GM23338 (cell line): ENCODE measurements around the gene MEIG1. TPM values are rescaled to one million over a fixed set of nuclear protein-coding genes. Genes with fewer than 3 reads are reported as not detected.

Source experiments
- ATAC-seq: fragments of 200-7000 bp; cut with Tn5 transposase; 3 replicates; pipeline ENCODE4 v1.9.1; 2020
- DNase-seq: peaks from one replicate; pipeline ENCODE4 v3.0.0-alpha.2; 2015; ENCODE audit warnings: low spot score
- H2AFZ ChIP-seq: fragments of 200-600 bp; sonication (generic); 2 replicates; pipeline ENCODE4 v1.8.0; 2016; ENCODE audit warnings: antibody characterized with exemption, mild to moderate bottlenecking, moderate library complexity
- H3F3A ChIP-seq: fragments of 200-600 bp; sonication (generic); replicated peaks from 2 replicates; pipeline ENCODE4 v1.8.0; 2017; ENCODE audit warnings: antibody characterized with exemption, mixed run types, low read depth
- H3K27ac ChIP-seq: fragments of 200-600 bp; sonication (generic); 2 replicates; pipeline ENCODE4 v1.6.1; 2016; ENCODE audit warnings: low read depth
- H3K27me3 ChIP-seq: fragments of 200-600 bp; sonication (generic); 2 replicates; pipeline ENCODE4 v1.8.0; 2016; ENCODE audit warnings: mild to moderate bottlenecking, mixed run types, moderate library complexity; ENCODE audit not compliant: insufficient read depth
- H3K36me3 ChIP-seq: fragments of 200-600 bp; sonication (generic); 2 replicates; pipeline ENCODE4 v1.8.0; 2016; ENCODE audit warnings: mild to moderate bottlenecking; ENCODE audit not compliant: insufficient read depth
- H3K4me1 ChIP-seq: fragments of 200-600 bp; sonication (generic); 2 replicates; pipeline ENCODE4 v1.8.0; 2016; ENCODE audit warnings: mild to moderate bottlenecking, moderate library complexity; ENCODE audit not compliant: insufficient read depth
- H3K4me2 ChIP-seq: fragments of 200-600 bp; sonication (generic); 2 replicates; pipeline ENCODE4 v1.7.1; 2017; ENCODE audit warnings: mixed run types
- H3K4me3 ChIP-seq: fragments of 200-600 bp; sonication (generic); 2 replicates; pipeline ENCODE4 v1.6.1; 2016; ENCODE audit warnings: mixed run types
- H3K79me2 ChIP-seq: fragments of 200-600 bp; sonication (generic); replicated peaks from 2 replicates; pipeline ENCODE4 v1.8.0; 2017; ENCODE audit warnings: mild to moderate bottlenecking; ENCODE audit not compliant: insufficient read depth
- H3K9me2 ChIP-seq: fragments of 200-600 bp; sonication (generic); 2 replicates; pipeline ENCODE4 v1.8.0; 2017; ENCODE audit not compliant: insufficient read depth
- H4K20me1 ChIP-seq: fragments of 200-600 bp; sonication (generic); replicated peaks from 2 replicates; pipeline ENCODE4 v1.8.0; 2017; ENCODE audit warnings: mild to moderate bottlenecking; ENCODE audit not compliant: insufficient read depth
- H3K27ac Mint-ChIP-seq: 2 replicates; pipeline ENCODE4 v1.8.0; 2020; ENCODE audit warnings: inconsistent platforms, mild to moderate bottlenecking, moderate library complexity, mixed read lengths
- H3K27me3 Mint-ChIP-seq: 3 replicates; pipeline ENCODE4 v1.8.0; 2022; ENCODE audit warnings: low read depth, mild to moderate bottlenecking, moderate library complexity, mixed read lengths, inconsistent platforms; ENCODE audit not compliant: insufficient read depth, poor library complexity
- H3K36me3 Mint-ChIP-seq: 3 replicates; pipeline ENCODE4 v1.8.0; 2021; ENCODE audit warnings: low read depth, mild to moderate bottlenecking, inconsistent platforms, moderate library complexity, mixed read lengths
- H3K4me1 Mint-ChIP-seq: 3 replicates; pipeline ENCODE4 v1.8.0; 2020; ENCODE audit warnings: mild to moderate bottlenecking, inconsistent platforms, mixed read lengths
- H3K4me3 Mint-ChIP-seq: 3 replicates; pipeline ENCODE4 v1.8.0; 2021; ENCODE audit warnings: moderate library complexity, mild to moderate bottlenecking, inconsistent platforms, mixed read lengths
- H3K9me3 Mint-ChIP-seq: 3 replicates; pipeline ENCODE4 v1.8.0; 2020; ENCODE audit warnings: moderate library complexity, mild to moderate bottlenecking, inconsistent platforms, mixed read lengths
- CREB1 ChIP-seq: fragments of 250-450 bp; sonication (Bioruptor Pico); IDR thresholded peaks from 2 replicates; pipeline ENCODE4 v1.5.0; 2020; ENCODE audit warnings: low read depth, mild to moderate bottlenecking, moderate library complexity
- EZH2 ChIP-seq: fragments of 200-600 bp; sonication (generic); IDR thresholded peaks from one replicate; pipeline ENCODE4 v1.8.0; 2017; ENCODE audit warnings: antibody characterized with exemption, mild to moderate bottlenecking, low read depth; ENCODE audit not compliant: unreplicated experiment
- EZH2phosphoT487 ChIP-seq: fragments of 200-600 bp; sonication (generic); IDR thresholded peaks from one replicate; pipeline ENCODE4 v1.8.1; 2018; ENCODE audit warnings: antibody characterized with exemption; ENCODE audit not compliant: unreplicated experiment
- JUNB ChIP-seq: IDR thresholded peaks from one replicate; pipeline ENCODE4 v1.6.1; 2016; ENCODE audit warnings: antibody characterized with exemption; ENCODE audit not compliant: unreplicated experiment
- NANOG ChIP-seq: IDR thresholded peaks from 2 replicates; pipeline ENCODE4 v1.6.1; 2016; ENCODE audit warnings: antibody characterized with exemption, borderline replicate concordance
- POLR2AphosphoS5 ChIP-seq: IDR thresholded peaks from 2 replicates; pipeline ENCODE4 v1.6.1; 2016; ENCODE audit warnings: antibody characterized with exemption, low read depth
- STAT1 ChIP-seq: IDR thresholded peaks from one replicate; pipeline ENCODE4 v1.6.1; 2016; ENCODE audit warnings: antibody characterized with exemption; ENCODE audit not compliant: unreplicated experiment
- ZNF114 ChIP-seq: fragments of 250-450 bp; sonication (Bioruptor Pico); IDR thresholded peaks from 2 replicates; pipeline ENCODE4 v1.5.0; 2020; ENCODE audit warnings: mild to moderate bottlenecking, moderate library complexity
- ZNF331 ChIP-seq: fragments of 250-450 bp; sonication (Bioruptor Pico); IDR thresholded peaks from 2 replicates; pipeline ENCODE4 v1.5.0; 2020; ENCODE audit warnings: low read depth, mild to moderate bottlenecking, moderate library complexity
- polyA plus RNA-seq: library from polyadenylated mRNA; unstranded; fragments of >200 nt; fragmentation: Nextera tagmentation; extraction: Ambion mirVana; gene quantifications from 2 replicates; pipeline ENCODE4 v1.2.1, GENCODE V29; 2016
- total RNA-seq: library from RNA; depleted of rRNA; stranded (reverse); fragments of >200 nt; shearing (Covaris generic); gene quantifications from 2 replicates; pipeline ENCODE4 v1.2.3, GENCODE V29; 2014
- TF ChIP-seq, protein P1 (sequence below), 2 experiments: fragments of 200-600 bp in 1 of 2; sonication (generic) in 1 of 2; conservative IDR thresholded peaks; 2 replicates each; pipeline versions ENCODE4 v1.5.1 to v1.6.1; 2016 to 2017; ENCODE audit warnings: antibody characterized with exemption in 2 of 2, low read depth in 2 of 2, mild to moderate bottlenecking in 2 of 2, moderate library complexity in 1 of 2
- TF ChIP-seq, protein P2 (sequence below): IDR thresholded peaks from 2 replicates; pipeline ENCODE4 v1.6.1; 2016; ENCODE audit warnings: antibody characterized with exemption
- TF ChIP-seq, protein P3 (sequence below): IDR thresholded peaks from one replicate; pipeline ENCODE4 v1.6.1; 2018; ENCODE audit warnings: antibody characterized with exemption; ENCODE audit not compliant: unreplicated experiment

The MEIG1 gene
- total and polyA plus RNA-seq, 2 experiments from 2014 or later = 1.2 TPM; not detected in 1

DNA sequence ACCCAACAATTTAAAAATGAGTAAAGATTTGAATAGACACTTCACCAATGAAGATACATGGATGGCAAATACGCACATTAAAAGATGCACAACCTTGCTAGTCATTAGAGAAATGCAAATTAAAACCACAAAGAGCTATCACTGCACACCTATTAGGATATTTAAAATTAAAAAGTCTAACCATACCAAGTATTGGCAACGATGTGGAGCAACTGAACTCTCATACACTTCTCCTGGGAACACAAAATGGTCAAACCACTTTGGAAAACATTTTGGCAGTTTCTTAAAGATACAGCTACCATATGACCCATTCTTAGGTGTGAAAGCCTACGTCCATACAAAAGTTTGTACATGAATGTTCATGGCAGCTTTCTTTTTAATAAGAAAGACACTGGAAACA, 41.4 kb upstream of the MEIG1 start:
- Histone ChIP-seq H3K27me3 (no peaks in the 10 kb centered on the region), H3K36me3 (peaks cover 16% of the 10 kb centered on the region), H3K4me3 (no peak overlapping the region), H4K20me1 (no peaks in the 10 kb centered on the region), H3K4me2 (no peak overlapping the region), H3F3A (no peaks in the 10 kb centered on the region), H3K9me2 (no peaks in the 10 kb centered on the region), H2AFZ (no peak overlapping the region), H3K79me2 (no peaks in the 10 kb centered on the region), H3K27ac (no peak overlapping the region), H3K4me1 (no peaks in the 10 kb centered on the region)
- no peak for ATAC-seq
- Mint-ChIP-seq H3K27ac (no peak overlapping the region), H3K9me3 (peaks cover 45% of the 10 kb centered on the region; the same call in 2 of the 3 replicates), H3K36me3 (peaks cover 92% of the 10 kb centered on the region), H3K27me3 (no peaks in the 10 kb centered on the region), H3K4me1 (no peaks in the 10 kb centered on the region), H3K4me3 (no peak overlapping the region)
- TF ChIP-seq, protein P1, sequence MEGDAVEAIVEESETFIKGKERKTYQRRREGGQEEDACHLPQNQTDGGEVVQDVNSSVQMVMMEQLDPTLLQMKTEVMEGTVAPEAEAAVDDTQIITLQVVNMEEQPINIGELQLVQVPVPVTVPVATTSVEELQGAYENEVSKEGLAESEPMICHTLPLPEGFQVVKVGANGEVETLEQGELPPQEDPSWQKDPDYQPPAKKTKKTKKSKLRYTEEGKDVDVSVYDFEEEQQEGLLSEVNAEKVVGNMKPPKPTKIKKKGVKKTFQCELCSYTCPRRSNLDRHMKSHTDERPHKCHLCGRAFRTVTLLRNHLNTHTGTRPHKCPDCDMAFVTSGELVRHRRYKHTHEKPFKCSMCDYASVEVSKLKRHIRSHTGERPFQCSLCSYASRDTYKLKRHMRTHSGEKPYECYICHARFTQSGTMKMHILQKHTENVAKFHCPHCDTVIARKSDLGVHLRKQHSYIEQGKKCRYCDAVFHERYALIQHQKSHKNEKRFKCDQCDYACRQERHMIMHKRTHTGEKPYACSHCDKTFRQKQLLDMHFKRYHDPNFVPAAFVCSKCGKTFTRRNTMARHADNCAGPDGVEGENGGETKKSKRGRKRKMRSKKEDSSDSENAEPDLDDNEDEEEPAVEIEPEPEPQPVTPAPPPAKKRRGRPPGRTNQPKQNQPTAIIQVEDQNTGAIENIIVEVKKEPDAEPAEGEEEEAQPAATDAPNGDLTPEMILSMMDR (conservative IDR thresholded peaks at IDR 0.05; ENCODE audit: low read depth in 2 of 2) = no peak
- TF ChIP-seq ZNF331 (CRISPR knock-in tag) = no peak
- TF ChIP-seq CREB1 (CRISPR knock-in tag) = no peak
- TF ChIP-seq, protein P2, sequence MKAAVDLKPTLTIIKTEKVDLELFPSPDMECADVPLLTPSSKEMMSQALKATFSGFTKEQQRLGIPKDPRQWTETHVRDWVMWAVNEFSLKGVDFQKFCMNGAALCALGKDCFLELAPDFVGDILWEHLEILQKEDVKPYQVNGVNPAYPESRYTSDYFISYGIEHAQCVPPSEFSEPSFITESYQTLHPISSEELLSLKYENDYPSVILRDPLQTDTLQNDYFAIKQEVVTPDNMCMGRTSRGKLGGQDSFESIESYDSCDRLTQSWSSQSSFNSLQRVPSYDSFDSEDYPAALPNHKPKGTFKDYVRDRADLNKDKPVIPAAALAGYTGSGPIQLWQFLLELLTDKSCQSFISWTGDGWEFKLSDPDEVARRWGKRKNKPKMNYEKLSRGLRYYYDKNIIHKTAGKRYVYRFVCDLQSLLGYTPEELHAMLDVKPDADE = no peak
- no peak for TF ChIP-seq NANOG
- no peak for TF ChIP-seq STAT1
- no peak for TF ChIP-seq JUNB
- TF ChIP-seq, protein P3, sequence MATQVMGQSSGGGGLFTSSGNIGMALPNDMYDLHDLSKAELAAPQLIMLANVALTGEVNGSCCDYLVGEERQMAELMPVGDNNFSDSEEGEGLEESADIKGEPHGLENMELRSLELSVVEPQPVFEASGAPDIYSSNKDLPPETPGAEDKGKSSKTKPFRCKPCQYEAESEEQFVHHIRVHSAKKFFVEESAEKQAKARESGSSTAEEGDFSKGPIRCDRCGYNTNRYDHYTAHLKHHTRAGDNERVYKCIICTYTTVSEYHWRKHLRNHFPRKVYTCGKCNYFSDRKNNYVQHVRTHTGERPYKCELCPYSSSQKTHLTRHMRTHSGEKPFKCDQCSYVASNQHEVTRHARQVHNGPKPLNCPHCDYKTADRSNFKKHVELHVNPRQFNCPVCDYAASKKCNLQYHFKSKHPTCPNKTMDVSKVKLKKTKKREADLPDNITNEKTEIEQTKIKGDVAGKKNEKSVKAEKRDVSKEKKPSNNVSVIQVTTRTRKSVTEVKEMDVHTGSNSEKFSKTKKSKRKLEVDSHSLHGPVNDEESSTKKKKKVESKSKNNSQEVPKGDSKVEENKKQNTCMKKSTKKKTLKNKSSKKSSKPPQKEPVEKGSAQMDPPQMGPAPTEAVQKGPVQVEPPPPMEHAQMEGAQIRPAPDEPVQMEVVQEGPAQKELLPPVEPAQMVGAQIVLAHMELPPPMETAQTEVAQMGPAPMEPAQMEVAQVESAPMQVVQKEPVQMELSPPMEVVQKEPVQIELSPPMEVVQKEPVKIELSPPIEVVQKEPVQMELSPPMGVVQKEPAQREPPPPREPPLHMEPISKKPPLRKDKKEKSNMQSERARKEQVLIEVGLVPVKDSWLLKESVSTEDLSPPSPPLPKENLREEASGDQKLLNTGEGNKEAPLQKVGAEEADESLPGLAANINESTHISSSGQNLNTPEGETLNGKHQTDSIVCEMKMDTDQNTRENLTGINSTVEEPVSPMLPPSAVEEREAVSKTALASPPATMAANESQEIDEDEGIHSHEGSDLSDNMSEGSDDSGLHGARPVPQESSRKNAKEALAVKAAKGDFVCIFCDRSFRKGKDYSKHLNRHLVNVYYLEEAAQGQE = no peak
- TF ChIP-seq EZH2phosphoT487 = no peak
- no peak for TF ChIP-seq POLR2AphosphoS5
- TF ChIP-seq ZNF114 (CRISPR knock-in tag) = no peak
- no peak for TF ChIP-seq EZH2
- no peak for DNase-seq
